ENCODE results near the gene NXPH1.

NXPH1 gene

GRCh38 chr7:8465338-8465737 lies 31.9 kb downstream of the NXPH1 start:
- Histone ChIP-seq H3K27me3 (ENCODE audit: control insufficient read depth, insufficient read depth, low read length) (no peaks in the 10 kb centered on the region), H3K27ac (ENCODE audit: low read depth, low read length) (no peak overlapping the region), H3K36me3 (ENCODE audit: control insufficient read depth, insufficient read depth, low read length) (no peaks in the 10 kb centered on the region), H3K9me3 (ENCODE audit: control insufficient read depth, insufficient read depth, low read length) (no peaks in the 10 kb centered on the region), H3K4me1 (ENCODE audit: control insufficient read depth, insufficient read depth, low read length) (no peaks in the 10 kb centered on the region), H3K4me3 (ENCODE audit: low read depth, low read length) (no peak overlapping the region), H3K9ac (ENCODE audit: low read depth, low read length) (no peak overlapping the region)

GRCh38 chr7:8480527-8480926 lies 47.1 kb downstream of the NXPH1 start:
- Histone ChIP-seq H3K4me1 (ENCODE audit: control insufficient read depth, insufficient read depth, low read length) (no peaks in the 10 kb centered on the region), H3K9ac (ENCODE audit: low read depth, low read length) (no peak overlapping the region), H3K36me3 (ENCODE audit: control insufficient read depth, insufficient read depth, low read length) (no peaks in the 10 kb centered on the region), H3K27me3 (ENCODE audit: control insufficient read depth, insufficient read depth, low read length) (no peaks in the 10 kb centered on the region), H3K4me3 (ENCODE audit: low read depth, low read length) (no peak overlapping the region), H3K9me3 (ENCODE audit: control insufficient read depth, insufficient read depth, low read length) (no peaks in the 10 kb centered on the region), H3K27ac (ENCODE audit: low read depth, low read length) (no peak overlapping the region)

GRCh38 chr7:8481096-8481495 lies 47.7 kb downstream of the NXPH1 start:
- Histone ChIP-seq H3K9me3 (ENCODE audit: control insufficient read depth, insufficient read depth, low read length) (no peaks in the 10 kb centered on the region), H3K27me3 (ENCODE audit: control insufficient read depth, insufficient read depth, low read length) (no peaks in the 10 kb centered on the region), H3K4me1 (ENCODE audit: control insufficient read depth, insufficient read depth, low read length) (no peaks in the 10 kb centered on the region), H3K27ac (ENCODE audit: low read depth, low read length) (no peak overlapping the region), H3K4me3 (ENCODE audit: low read depth, low read length) (no peak overlapping the region), H3K9ac (ENCODE audit: low read depth, low read length) (no peak overlapping the region), H3K36me3 (ENCODE audit: control insufficient read depth, insufficient read depth, low read length) (no peaks in the 10 kb centered on the region)

GRCh38 chr7:8481752-8482446 lies 48.5 kb downstream of the NXPH1 start:
- no peaks in the 10 kb centered on the region for H3K27me3 ChIP-seq (ENCODE audit: control insufficient read depth, insufficient read depth, low read length)
- H3K4me1 ChIP-seq (ENCODE audit: control insufficient read depth, insufficient read depth, low read length): no peaks in the 10 kb centered on the region
- no peak overlapping the region for H3K9ac ChIP-seq (ENCODE audit: low read depth, low read length)
- no peaks in the 10 kb centered on the region for H3K36me3 ChIP-seq (ENCODE audit: control insufficient read depth, insufficient read depth, low read length)
- H3K4me3 ChIP-seq (ENCODE audit: low read depth, low read length): no peak overlapping the region
- no peak overlapping the region for H3K27ac ChIP-seq (ENCODE audit: low read depth, low read length)
- no peaks in the 10 kb centered on the region for H3K9me3 ChIP-seq (ENCODE audit: control insufficient read depth, insufficient read depth, low read length)

- no peak overlapping the region for H3K4me3 ChIP-seq (ENCODE audit: low read depth, low read length)
- H3K36me3 ChIP-seq (ENCODE audit: control insufficient read depth, insufficient read depth, low read length): no peaks in the 10 kb centered on the region
- H3K9me3 ChIP-seq (ENCODE audit: control insufficient read depth, insufficient read depth, low read length): no peaks in the 10 kb centered on the region
- H3K4me1 ChIP-seq (ENCODE audit: control insufficient read depth, insufficient read depth, low read length): peaks cover 4% of the 10 kb centered on the region; the same call in 1 of the 2 replicates
- no peak overlapping the region for H3K9ac ChIP-seq (ENCODE audit: low read depth, low read length)
- no peak overlapping the region for H3K27ac ChIP-seq (ENCODE audit: low read depth, low read length)
- no peaks in the 10 kb centered on the region for H3K27me3 ChIP-seq (ENCODE audit: control insufficient read depth, insufficient read depth, low read length)
These were observed 57.1 kb downstream of the NXPH1 start for GRCh38 chr7:8490391-8491045.

GRCh38 chr7:8491106-8491505 lies 57.7 kb downstream of the NXPH1 start:
- Histone ChIP-seq H3K9me3 (ENCODE audit: control insufficient read depth, insufficient read depth, low read length) (no peaks in the 10 kb centered on the region), H3K36me3 (ENCODE audit: control insufficient read depth, insufficient read depth, low read length) (no peaks in the 10 kb centered on the region), H3K27me3 (ENCODE audit: control insufficient read depth, insufficient read depth, low read length) (no peaks in the 10 kb centered on the region), H3K4me1 (ENCODE audit: control insufficient read depth, insufficient read depth, low read length) (peaks cover 4% of the 10 kb centered on the region; the same call in 1 of the 2 replicates), H3K9ac (ENCODE audit: low read depth, low read length) (no peak overlapping the region), H3K4me3 (ENCODE audit: low read depth, low read length) (no peak overlapping the region), H3K27ac (ENCODE audit: low read depth, low read length) (no peak overlapping the region)

GRCh38 chr7:8491544-8492489 lies 58.4 kb downstream of the NXPH1 start:
- no peaks in the 10 kb centered on the region for H3K27me3 ChIP-seq (ENCODE audit: control insufficient read depth, insufficient read depth, low read length)
- H3K9me3 ChIP-seq (ENCODE audit: control insufficient read depth, insufficient read depth, low read length): no peaks in the 10 kb centered on the region
- peaks cover 4% of the 10 kb centered on the region; the same call in 1 of the 2 replicates for H3K4me1 ChIP-seq (ENCODE audit: control insufficient read depth, insufficient read depth, low read length)
- no peak overlapping the region for H3K4me3 ChIP-seq (ENCODE audit: low read depth, low read length)
- no peak overlapping the region for H3K9ac ChIP-seq (ENCODE audit: low read depth, low read length)
- no peaks in the 10 kb centered on the region for H3K36me3 ChIP-seq (ENCODE audit: control insufficient read depth, insufficient read depth, low read length)
- H3K27ac ChIP-seq (ENCODE audit: low read depth, low read length): no peak overlapping the region

- no peak overlapping the region for H3K9ac ChIP-seq (ENCODE audit: low read depth, low read length)
- no peaks in the 10 kb centered on the region for H3K36me3 ChIP-seq (ENCODE audit: control insufficient read depth, insufficient read depth, low read length)
- H3K9me3 ChIP-seq (ENCODE audit: control insufficient read depth, insufficient read depth, low read length): no peaks in the 10 kb centered on the region
- H3K27me3 ChIP-seq (ENCODE audit: control insufficient read depth, insufficient read depth, low read length): no peaks in the 10 kb centered on the region
- no peak overlapping the region for H3K27ac ChIP-seq (ENCODE audit: low read depth, low read length)
- H3K4me1 ChIP-seq (ENCODE audit: control insufficient read depth, insufficient read depth, low read length): peaks cover 11% of the 10 kb centered on the region
- H3K4me3 ChIP-seq (ENCODE audit: low read depth, low read length): no peak overlapping the region
These were observed 65.7 kb downstream of the NXPH1 start for GRCh38 chr7:8499128-8499527.

- H3K27me3 ChIP-seq (ENCODE audit: control insufficient read depth, insufficient read depth, low read length): no peaks in the 10 kb centered on the region
- no peak overlapping the region for H3K27ac ChIP-seq (ENCODE audit: low read depth, low read length)
- H3K4me1 ChIP-seq (ENCODE audit: control insufficient read depth, insufficient read depth, low read length): peaks cover 11% of the 10 kb centered on the region
- H3K9me3 ChIP-seq (ENCODE audit: control insufficient read depth, insufficient read depth, low read length): no peaks in the 10 kb centered on the region
- no peak overlapping the region for H3K9ac ChIP-seq (ENCODE audit: low read depth, low read length)
- H3K4me3 ChIP-seq (ENCODE audit: low read depth, low read length): no peak overlapping the region
- H3K36me3 ChIP-seq (ENCODE audit: control insufficient read depth, insufficient read depth, low read length): no peaks in the 10 kb centered on the region
These were observed 66.9 kb downstream of the NXPH1 start for GRCh38 chr7:8500286-8500685.

- Histone ChIP-seq H3K36me3 (ENCODE audit: control insufficient read depth, insufficient read depth, low read length) (no peaks in the 10 kb centered on the region), H3K27me3 (ENCODE audit: control insufficient read depth, insufficient read depth, low read length) (no peaks in the 10 kb centered on the region), H3K4me1 (ENCODE audit: control insufficient read depth, insufficient read depth, low read length) (0 out of 2 replicates have a peak, but pooled peaks cover 2% of the 10 kb centered on the region), H3K9ac (ENCODE audit: low read depth, low read length) (no peak overlapping the region), H3K9me3 (ENCODE audit: control insufficient read depth, insufficient read depth, low read length) (no peaks in the 10 kb centered on the region), H3K27ac (ENCODE audit: low read depth, low read length) (no peak overlapping the region), H3K4me3 (ENCODE audit: low read depth, low read length) (no peak overlapping the region)
These were observed 74.2 kb downstream of the NXPH1 start for GRCh38 chr7:8507566-8507965.
